Right lobe of liver (tissue), 6 donors: Measurements from ENCODE around the gene CTU2. TPM values are rescaled to one million over a fixed set of nuclear protein-coding genes. Genes with fewer than 3 reads are reported as not detected.
A peak's percentile ranks its signal among the peaks of the same experiment; 100 is the strongest.

Experiments
- ATAC-seq, 4 donors: fragments of 200-7000 bp; cut with Tn5 transposase; one replicate each; pipeline ENCODE4 v1.9.1; 2020; ENCODE audit warnings: mild to moderate bottlenecking in 4 of 4, moderate library complexity in 4 of 4
- DNase-seq, 3 donors: peaks; one replicate each; pipeline ENCODE4 v3.0.0-alpha.2; 2020
- H3K27ac ChIP-seq, 3 donors: fragments of 200-600 bp; one replicate each; pipeline ENCODE4 v1.8.0; 2022
- H3K27me3 ChIP-seq, 2 donors: fragments of 200-600 bp; one replicate each; pipeline ENCODE4 v1.8.0; 2022
- H3K36me3 ChIP-seq, 4 donors: fragments of 200-600 bp; sonication (generic) in 1 of 4; one replicate each; pipeline versions ENCODE4 v1.5.1 to v1.8.0; 2017 to 2022; ENCODE audit warnings: control low read depth in 1 of 4
- H3K4me1 ChIP-seq, 4 donors: fragments of 200-600 bp; sonication (generic) in 1 of 4; one replicate each; pipeline versions ENCODE4 v1.5.1 to v1.8.0; 2017 to 2022; ENCODE audit warnings: control low read depth in 1 of 4
- H3K4me3 ChIP-seq, 3 donors: fragments of 200-600 bp; one replicate each; pipeline ENCODE4 v1.8.0; 2022
- H3K9me3 ChIP-seq, 4 donors: fragments of 200-600 bp; sonication (generic) in 1 of 4; one replicate each; pipeline versions ENCODE4 v1.5.1 to v1.8.0; 2017 to 2022; ENCODE audit warnings: control low read depth in 1 of 4
- CTCF ChIP-seq, 4 donors: fragments of 200-600 bp in 3 of 4; fragments of 450-650 bp in 1 of 4; IDR thresholded peaks; one replicate each; pipeline versions ENCODE4 v1.5.1 to v1.8.0; 2016 to 2022; ENCODE audit warnings: antibody characterized with exemption in 4 of 4, mild to moderate bottlenecking in 2 of 4
- POLR2A ChIP-seq: fragments of 450-650 bp; IDR thresholded peaks from one replicate; pipeline ENCODE4 v1.6.1; 2017; ENCODE audit warnings: antibody characterized with exemption, mild to moderate bottlenecking
- WGBS: methylation state at CpG from one replicate; pipeline ENCODE4 v1.1.6; 2018; ENCODE audit warnings: low coverage, low lambda C conversion rate; ENCODE audit not compliant: insufficient coverage; ENCODE audit errors: missing lambda C conversion rate; 5-methylcytosine and 5-hydroxymethylcytosine counted together
- intact Hi-C, 2 donors: fragments of 100-400 bp; cut with DNase I; formaldehyde crosslinking; loops; one replicate each; pipeline versions ENCODE4 v1.11.2 to v1.14.1; 2022
- total RNA-seq, 6 experiments: library from RNA; depleted of rRNA in 2 of 6; stranded (reverse); fragments of >200 nt in 2 of 6; fragmentation: NEBNext Ultra II Directional in 3 of 6; extraction: Animal tissue kit (Norgen Biotek cat#: 25700) in 3 of 6; gene quantifications; one replicate each; pipeline versions ENCODE4 v1.1.0 to v1.2.4, GENCODE V29; 2016 to 2023
- donor health status: DM: no; HTN: yes; CAD: no.
- donor health status: DM: no; HTN: no; CAD: no.
- donor health status: DM: no; HTN: no; CAD: no.
- donor health status: DM: no; HTN: yes; CAD: no.
- donor health status: DM: no; HTN: yes; CAD: no.

CTU2 gene
- total RNA-seq, 6 experiments from 2014 or later: 5.0 to 9.5 (median 8.2) TPM

DNA sequence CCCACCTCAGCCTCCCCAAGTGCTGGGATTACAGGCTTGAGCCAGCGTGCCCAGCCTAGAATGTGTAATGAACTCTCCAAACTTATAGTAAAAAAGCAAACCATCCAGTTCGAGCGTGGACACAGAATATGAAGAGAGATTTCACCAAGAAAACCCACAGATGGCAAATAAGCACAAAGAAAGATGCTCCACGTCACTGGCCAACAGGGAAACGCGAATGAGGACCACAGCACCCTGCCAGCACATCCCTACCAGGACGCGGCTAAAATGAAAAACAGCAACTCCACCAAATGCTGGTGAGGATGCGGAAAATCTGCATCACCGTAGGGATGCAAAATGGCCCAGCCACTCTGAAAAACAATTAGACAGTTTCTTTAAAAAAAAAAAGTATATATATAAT is 44.8 kb upstream of the CTU2 start:
- Histone ChIP-seq H3K36me3 (peaks cover 0 to 6% (median 0%) of the 10 kb centered on the region in 4 donors), H3K4me3 (no peak overlapping the region), H3K27me3 (no peaks in the 10 kb centered on the region), H3K27ac (no peak overlapping the region), H3K9me3 (no peaks in the 10 kb centered on the region), H3K4me1 (peaks cover 0 to 26% (median 8%) of the 10 kb centered on the region in 4 donors)
- WGBS: 61% methylated on average over 8 of the region's 10 CpGs
- intact Hi-C loops: no loop called here
- TF ChIP-seq CTCF (IDR thresholded peaks at IDR 0.05): no peak
- TF ChIP-seq POLR2A: no peak
- ATAC-seq (no peak), DNase-seq (no peak)

- Histone ChIP-seq H3K27me3 (no peaks in the 10 kb centered on the region), H3K9me3 (no peaks in the 10 kb centered on the region), H3K4me3 (peak overlapping the region; percentile 94 to 97 (median 94)), H3K27ac (peak overlapping the region; percentile 86 to 89 (median 88)), H3K4me1 (peaks cover 0 to 26% (median 8%) of the 10 kb centered on the region in 4 donors), H3K36me3 (peaks cover 0 to 6% (median 0%) of the 10 kb centered on the region in 4 donors)
- under 1% methylated on average over 31 of the region's 49 CpGs for WGBS
- peak in 1 of 3 donors; percentile 57 for DNase-seq
- no peak for ATAC-seq
- TF ChIP-seq POLR2A: no peak
- TF ChIP-seq CTCF (IDR thresholded peaks at IDR 0.05): no peak
- intact Hi-C loops: no loop called here
Measured at GRCh38 chr16:88662222-88662842, 44.0 kb upstream of the CTU2 start.

- ATAC-seq (peak; percentile 89 to 96 (median 94)), DNase-seq (peak; percentile 98 to 99 (median 98))
- WGBS: under 1% methylated on average over 35 of the region's 88 CpGs
- H3K27ac ChIP-seq: peak within 1 kb of the TSS; percentile 86 to 89 (median 88)
- no peaks in the 10 kb centered on the region for H3K9me3 ChIP-seq
- intact Hi-C loops: no loop called here
- peaks cover 0 to 26% (median 8%) of the 10 kb centered on the region in 4 donors for H3K4me1 ChIP-seq
- peak; percentile 90 for TF ChIP-seq POLR2A
- peak in 1 of 4 donors; percentile 11 for TF ChIP-seq CTCF (IDR thresholded peaks at IDR 0.05)
- no peaks in the 10 kb centered on the region for H3K27me3 ChIP-seq
- H3K4me3 ChIP-seq: peak within 1 kb of the TSS; percentile 94 to 97 (median 94)
- H3K36me3 ChIP-seq: peaks cover 0 to 3% (median 0%) of the 10 kb centered on the region in 4 donors
Measured at GRCh38 chr16:88662843-88663606, 43.3 kb upstream of the CTU2 start, which contains the start of gene MVD. MVD (minus strand) TSS chr16:88663091; CDS start chr16:88663080, 11 bp downstream.

GRCh38 chr16:88665148-88665547 is 41.2 kb upstream of the CTU2 start:
- peaks cover 0 to 26% (median 8%) of the 10 kb centered on the region in 4 donors for H3K4me1 ChIP-seq
- H3K36me3 ChIP-seq: no peaks in the 10 kb centered on the region
- WGBS: 44% methylated on average over 2 of the region's 4 CpGs
- H3K4me3 ChIP-seq: no peak overlapping the region
- intact Hi-C loops: no loop called here
- DNase-seq (peak in 2 of 3 donors; percentile 65 to 82), ATAC-seq (peak; percentile 48 to 66 (median 61))
- no peaks in the 10 kb centered on the region for H3K9me3 ChIP-seq
- TF ChIP-seq POLR2A (no peak), CTCF (IDR thresholded peaks at IDR 0.05) (no peak)
- no peaks in the 10 kb centered on the region for H3K27me3 ChIP-seq
- peak overlapping the region in 2 of 3 donors; percentile 66 to 89 for H3K27ac ChIP-seq
